ENCODE data around the gene DUS3L.
A peak's percentile ranks its signal among the peaks of the same experiment; 100 is the strongest.

The DUS3L gene, protein sequence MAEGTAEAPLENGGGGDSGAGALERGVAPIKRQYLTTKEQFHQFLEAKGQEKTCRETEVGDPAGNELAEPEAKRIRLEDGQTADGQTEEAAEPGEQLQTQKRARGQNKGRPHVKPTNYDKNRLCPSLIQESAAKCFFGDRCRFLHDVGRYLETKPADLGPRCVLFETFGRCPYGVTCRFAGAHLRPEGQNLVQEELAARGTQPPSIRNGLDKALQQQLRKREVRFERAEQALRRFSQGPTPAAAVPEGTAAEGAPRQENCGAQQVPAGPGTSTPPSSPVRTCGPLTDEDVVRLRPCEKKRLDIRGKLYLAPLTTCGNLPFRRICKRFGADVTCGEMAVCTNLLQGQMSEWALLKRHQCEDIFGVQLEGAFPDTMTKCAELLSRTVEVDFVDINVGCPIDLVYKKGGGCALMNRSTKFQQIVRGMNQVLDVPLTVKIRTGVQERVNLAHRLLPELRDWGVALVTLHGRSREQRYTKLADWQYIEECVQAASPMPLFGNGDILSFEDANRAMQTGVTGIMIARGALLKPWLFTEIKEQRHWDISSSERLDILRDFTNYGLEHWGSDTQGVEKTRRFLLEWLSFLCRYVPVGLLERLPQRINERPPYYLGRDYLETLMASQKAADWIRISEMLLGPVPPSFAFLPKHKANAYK

GRCh38 chr19:5790559-5791520, at the start of gene DUS3L:
TSS of gene DUS3L (minus strand) at chr19:5791163. CDS start at chr19:5791141, 22 bp downstream.
- peak; percentile 86 for FAIRE-seq

GRCh38 chr19:5839065-5840017, 48.4 kb upstream of the DUS3L start, which contains the start of gene FUT6:
TSS of gene FUT6 (minus strand) at chr19:5839702. CDS start at chr19:5832567, 7,135 bp downstream.
- DNase-seq (ENCODE audit: low spot score) (no peak), FAIRE-seq (no peak)

More at GRCh38 chr19:5790559-5791520, at the start of gene DUS3L:
- peak; percentile 94 for DNase-seq (ENCODE audit: low spot score)

GRCh38 chr19:5838353-5839064, 47.5 kb upstream of the DUS3L start:
- DNase-seq (ENCODE audit: low spot score) = no peak
- no peak for FAIRE-seq

DNA sequence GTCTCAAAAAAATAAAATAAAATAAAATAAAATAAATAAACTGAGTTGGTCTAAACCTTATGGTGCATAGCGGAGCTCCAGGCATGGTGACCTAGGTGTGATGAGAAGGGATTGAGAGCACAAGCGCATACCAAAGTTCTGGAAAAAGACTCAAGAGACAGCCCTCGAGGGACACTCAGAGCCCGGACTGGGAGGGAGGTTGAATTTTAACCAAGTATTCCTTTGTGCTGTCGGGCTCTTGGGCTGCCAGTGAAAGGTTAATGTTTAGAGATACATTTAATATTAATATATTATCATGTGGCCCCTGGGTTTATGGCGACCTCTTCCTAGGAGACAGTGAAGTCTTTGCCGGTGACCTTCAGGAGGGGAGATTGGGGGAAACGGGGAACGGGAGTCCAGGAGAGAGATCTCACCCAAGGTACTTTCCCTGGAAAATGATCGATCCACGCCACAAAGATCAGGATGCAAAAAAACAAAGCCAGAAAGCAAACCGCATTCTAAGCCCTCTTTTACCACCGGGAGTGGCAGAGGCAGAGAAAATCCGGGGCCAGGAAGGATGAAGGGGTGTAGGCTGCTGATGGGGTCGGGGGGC, 46.9 kb upstream of the DUS3L start:
- DNase-seq (ENCODE audit: low spot score) (no peak), FAIRE-seq (peak; percentile 30)

- FAIRE-seq (no peak), DNase-seq (ENCODE audit: low spot score) (no peak)
Measured at GRCh38 chr19:5832527-5833216, 41.7 kb upstream of the DUS3L start.

DNA sequence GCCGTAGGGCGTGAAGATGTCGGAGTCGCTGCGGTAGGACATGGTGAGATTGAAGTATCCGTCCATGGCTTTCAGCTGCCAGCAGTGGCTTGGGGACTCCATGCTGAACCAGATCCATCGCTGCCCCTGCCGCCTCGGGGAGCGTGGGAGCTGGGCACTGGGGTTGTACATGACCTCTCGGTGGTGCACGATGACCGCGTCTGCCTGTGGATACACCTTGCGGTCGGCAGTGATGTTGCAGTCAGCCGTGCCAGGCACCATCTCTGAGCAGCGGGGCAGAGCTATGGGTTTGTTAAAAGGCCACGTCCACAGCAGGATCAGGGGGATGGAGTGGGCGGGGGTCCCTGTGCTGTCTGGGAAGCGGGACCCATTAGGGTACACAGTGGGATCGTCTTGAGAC, 41.1 kb upstream of the DUS3L start:
- FAIRE-seq (no peak), DNase-seq (ENCODE audit: low spot score) (no peak)

GRCh38 chr19:5831159-5831558, 40.2 kb upstream of the DUS3L start:
- DNase-seq (ENCODE audit: low spot score) (no peak), FAIRE-seq (no peak)

DNA sequence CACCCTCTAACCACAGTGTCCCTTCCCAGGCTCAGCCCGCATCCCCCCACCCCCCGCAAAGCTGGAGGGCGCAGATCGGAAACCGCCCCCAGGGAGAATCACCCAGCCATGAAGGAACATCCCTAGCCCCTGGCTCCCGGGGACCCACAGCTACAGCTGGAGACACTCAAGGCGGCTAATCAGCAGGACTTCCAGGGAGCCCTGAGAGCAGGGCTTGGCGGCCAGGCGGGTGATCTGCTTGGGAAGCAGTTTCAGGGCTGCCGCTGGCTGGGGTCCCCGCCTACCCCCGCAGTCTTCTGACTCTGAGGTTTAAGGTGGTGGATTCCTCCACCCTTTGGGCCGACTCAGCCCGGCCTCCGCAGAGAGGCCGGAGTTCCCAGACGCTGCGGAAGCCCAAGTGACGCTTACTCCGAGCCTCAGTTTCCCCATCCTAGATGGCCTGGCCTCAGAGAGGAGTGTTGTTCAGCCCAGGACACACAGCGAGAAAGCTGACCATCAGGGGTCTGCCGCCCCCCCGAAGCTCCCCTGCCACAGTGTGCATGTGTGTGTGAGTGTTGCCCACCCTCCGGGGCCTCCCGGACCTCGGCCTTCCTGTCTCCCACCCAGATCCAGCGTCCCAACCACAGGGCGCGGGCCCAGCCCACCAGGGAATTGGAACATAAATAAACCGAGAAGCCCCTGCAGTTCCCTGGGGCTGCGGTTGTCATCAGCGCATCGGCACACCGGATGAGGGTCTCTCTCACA, 38.8 kb upstream of the DUS3L start:
- DNase-seq (ENCODE audit: low spot score) (no peak), FAIRE-seq (no peak)

DNA sequence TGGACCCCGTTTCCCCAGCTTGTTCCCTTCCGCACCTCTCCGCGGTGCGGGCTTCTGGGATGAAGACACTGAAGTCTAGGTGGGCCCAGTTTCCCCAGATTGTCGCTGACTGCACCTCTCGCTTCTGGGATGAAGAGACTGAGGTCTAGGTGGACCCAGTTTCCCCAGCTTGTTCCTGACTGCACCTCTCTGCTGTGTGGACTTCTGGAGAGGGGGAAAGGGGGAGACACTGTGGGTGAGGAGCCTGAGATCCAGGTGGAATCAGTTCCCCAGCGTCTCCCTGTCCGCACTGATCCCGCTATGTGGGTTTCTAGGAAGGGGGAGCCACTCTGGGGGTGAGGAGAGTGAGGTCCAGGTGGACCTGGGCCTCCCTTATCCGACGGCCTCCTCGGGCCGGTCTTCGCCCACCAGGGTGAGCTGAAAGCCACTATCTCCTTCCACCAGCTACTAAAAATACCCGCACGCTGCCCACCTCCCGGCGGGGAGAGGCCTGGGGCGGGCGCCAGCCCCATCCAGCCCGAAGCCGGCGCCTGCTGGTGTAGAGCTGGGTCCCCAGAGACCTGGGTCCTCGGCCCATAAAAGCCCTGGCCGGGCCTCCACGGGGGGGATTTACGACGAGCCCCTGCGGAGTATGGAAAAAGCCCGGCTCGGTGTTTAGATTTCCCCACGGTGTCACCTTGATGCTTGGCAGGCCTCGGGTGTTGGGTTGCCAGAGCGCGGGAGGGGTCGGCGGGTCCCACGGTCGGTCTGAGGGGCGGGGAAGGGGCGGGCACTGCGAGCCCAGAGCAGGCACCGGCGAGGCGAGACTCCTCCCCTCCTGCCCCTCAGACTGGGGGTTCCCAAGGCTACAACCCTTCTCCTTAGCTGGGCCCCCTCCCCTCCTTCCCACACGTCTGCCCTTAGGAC, 38.0 kb upstream of the DUS3L start:
- no peak for FAIRE-seq
- DNase-seq (ENCODE audit: low spot score) = no peak

DNA sequence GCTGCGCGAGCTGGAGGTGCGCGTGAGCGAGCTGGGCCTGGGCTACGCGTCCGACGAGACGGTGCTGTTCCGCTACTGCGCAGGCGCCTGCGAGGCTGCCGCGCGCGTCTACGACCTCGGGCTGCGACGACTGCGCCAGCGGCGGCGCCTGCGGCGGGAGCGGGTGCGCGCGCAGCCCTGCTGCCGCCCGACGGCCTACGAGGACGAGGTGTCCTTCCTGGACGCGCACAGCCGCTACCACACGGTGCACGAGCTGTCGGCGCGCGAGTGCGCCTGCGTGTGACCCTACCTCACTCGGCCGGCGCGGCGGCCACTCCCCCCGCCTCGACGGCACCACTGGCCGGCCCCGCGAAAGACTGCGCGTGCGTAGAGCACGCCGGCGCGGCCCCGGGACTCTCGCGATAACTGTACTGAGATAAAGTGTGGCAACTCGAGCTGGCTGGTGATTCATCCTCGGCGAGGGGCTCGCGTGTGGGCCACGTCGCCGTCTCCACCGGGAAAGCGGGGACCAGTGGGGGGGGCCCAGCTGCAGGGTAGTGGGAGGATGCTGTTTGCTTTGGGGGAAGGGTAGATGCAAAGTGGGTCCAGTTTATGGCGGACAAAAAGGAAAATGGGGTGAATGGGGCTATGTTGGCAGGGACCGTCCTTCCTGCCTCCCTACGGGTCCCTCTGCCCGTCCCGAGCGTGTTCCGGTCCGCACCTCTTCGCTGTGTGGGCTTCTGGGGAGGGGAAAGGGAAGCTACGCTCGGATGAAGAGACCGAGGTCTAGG, 37.1 kb upstream of the DUS3L start:
- DNase-seq (ENCODE audit: low spot score) (peak; percentile 80), FAIRE-seq (no peak)

GRCh38 chr19:5827342-5827890, 36.5 kb upstream of the DUS3L start:
- no peak for FAIRE-seq

GRCh38 chr19:5826531-5827341, 35.8 kb upstream of the DUS3L start:
- FAIRE-seq = no peak
- DNase-seq (ENCODE audit: low spot score) = peak; percentile 29

More at GRCh38 chr19:5827342-5827890, 36.5 kb upstream of the DUS3L start:
- no peak for DNase-seq (ENCODE audit: low spot score)

DNA sequence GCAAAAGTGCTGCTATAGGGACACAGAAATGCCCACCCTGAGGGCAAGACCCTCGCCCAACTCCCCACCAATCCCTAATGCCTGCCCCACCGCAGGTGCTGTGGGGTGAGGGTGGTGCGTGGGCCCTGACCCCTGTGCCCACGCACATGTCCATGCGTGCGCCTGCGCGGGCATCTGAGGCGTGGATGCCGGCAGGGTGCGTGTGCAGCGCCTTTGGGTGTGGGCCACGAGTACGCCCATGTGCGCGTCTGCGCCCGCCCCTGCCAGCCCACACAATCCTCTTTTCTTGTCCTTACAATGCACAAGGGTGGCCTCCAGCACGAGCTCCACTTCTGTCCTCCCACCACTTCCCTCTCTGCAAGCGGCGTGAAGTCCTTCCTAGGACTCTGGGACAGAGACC, 34.2 kb upstream of the DUS3L start:
- DNase-seq (ENCODE audit: low spot score) (no peak), FAIRE-seq (no peak)

DNA sequence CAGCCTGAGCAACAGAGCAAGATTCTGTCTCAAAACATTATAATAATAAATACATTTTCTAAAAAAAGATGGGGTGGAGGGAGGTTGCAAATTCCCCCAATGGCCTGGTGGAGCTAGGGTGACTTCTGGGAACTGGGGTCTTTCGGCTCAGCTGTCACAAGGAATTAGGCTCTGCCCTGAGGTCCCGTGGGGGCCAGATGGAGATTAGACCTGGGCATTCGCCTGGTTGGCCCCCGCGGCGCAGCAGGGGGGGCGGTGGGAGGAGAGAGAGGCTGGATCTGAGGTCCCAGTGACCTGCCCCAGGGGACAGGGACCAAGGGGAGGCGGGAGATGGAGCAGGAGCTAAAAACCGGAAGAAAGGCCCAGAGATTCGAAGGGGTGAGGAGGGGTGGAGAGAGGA, 33.8 kb upstream of the DUS3L start:
- FAIRE-seq (no peak), DNase-seq (ENCODE audit: low spot score) (no peak)

Data from RCC 7860 (cell line).